Endothelial cell (in vitro differentiated cells): ENCODE data around the gene TEX19. TPM values are rescaled to one million over a fixed set of nuclear protein-coding genes. Genes with fewer than 3 reads are reported as not detected.
A peak's percentile ranks its signal among the peaks of the same experiment; 100 is the strongest.

Source experiments
- DNase-seq: peaks from one replicate; pipeline ENCODE4 v3.0.0; 2021; ENCODE audit warnings: low spot score
- H3K27ac Mint-ChIP-seq: one replicate; pipeline ENCODE4 v1.8.0; 2021; ENCODE audit warnings: mixed read lengths, inconsistent platforms; ENCODE audit not compliant: unreplicated experiment
- H3K27me3 Mint-ChIP-seq: one replicate; pipeline ENCODE4 v1.8.0; 2021; ENCODE audit warnings: mild to moderate bottlenecking, moderate library complexity, mixed read lengths, inconsistent platforms; ENCODE audit not compliant: unreplicated experiment
- H3K36me3 Mint-ChIP-seq: one replicate; pipeline ENCODE4 v1.8.0; 2021; ENCODE audit warnings: mild to moderate bottlenecking, low read depth, mixed read lengths, inconsistent platforms; ENCODE audit not compliant: unreplicated experiment
- H3K4me1 Mint-ChIP-seq: one replicate; pipeline ENCODE4 v1.8.0; 2021; ENCODE audit warnings: mild to moderate bottlenecking, mixed read lengths, inconsistent platforms; ENCODE audit not compliant: unreplicated experiment
- H3K4me3 Mint-ChIP-seq: one replicate; pipeline ENCODE4 v1.8.0; 2021; ENCODE audit warnings: mild to moderate bottlenecking, mixed read lengths, inconsistent platforms; ENCODE audit not compliant: unreplicated experiment
- H3K9me3 Mint-ChIP-seq: one replicate; pipeline ENCODE4 v1.8.0; 2021; ENCODE audit warnings: mixed read lengths, inconsistent platforms; ENCODE audit not compliant: unreplicated experiment
- CTCF ChIP-seq: fragments of 200-600 bp; sonication (generic); IDR thresholded peaks from one replicate; pipeline ENCODE4 v1.5.0; 2021; ENCODE audit warnings: antibody characterized with exemption; ENCODE audit not compliant: unreplicated experiment
- total RNA-seq: library from RNA; stranded (reverse); fragmentation: NEBNext Ultra II Directional; extraction: Animal tissue kit (Norgen Biotek cat#: 25700); gene quantifications from one replicate; pipeline ENCODE4 v1.2.1, GENCODE V29; 2021; ENCODE audit not compliant: unreplicated experiment

The TEX19 gene
- total RNA-seq, 1 donor from 2014 or later: 0.26 TPM

DNA sequence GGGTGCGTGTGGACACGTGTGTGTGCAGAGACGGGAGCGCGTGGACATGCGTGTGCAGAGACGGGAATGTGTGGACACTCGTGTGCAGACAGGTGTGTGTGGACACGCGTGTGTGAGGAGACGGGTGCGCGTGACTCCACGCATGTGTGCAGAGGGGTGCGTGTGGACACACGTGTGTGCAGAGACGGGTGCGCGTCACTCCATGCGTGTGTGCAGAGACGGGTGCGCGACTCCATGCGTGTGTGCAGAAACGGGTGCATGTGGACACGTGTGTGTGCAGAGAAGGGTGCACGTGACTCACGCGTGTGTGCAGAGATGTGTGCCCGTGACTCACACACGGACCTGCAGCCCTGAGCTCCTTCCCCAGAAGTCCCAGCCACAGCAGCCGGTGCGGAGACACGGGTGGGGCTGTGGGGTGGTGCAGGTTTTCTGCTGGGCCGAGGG, 39.4 kb upstream of the TEX19 start:
- H3K9me3 Mint-ChIP-seq: no peaks in the 10 kb centered on the region

DNA sequence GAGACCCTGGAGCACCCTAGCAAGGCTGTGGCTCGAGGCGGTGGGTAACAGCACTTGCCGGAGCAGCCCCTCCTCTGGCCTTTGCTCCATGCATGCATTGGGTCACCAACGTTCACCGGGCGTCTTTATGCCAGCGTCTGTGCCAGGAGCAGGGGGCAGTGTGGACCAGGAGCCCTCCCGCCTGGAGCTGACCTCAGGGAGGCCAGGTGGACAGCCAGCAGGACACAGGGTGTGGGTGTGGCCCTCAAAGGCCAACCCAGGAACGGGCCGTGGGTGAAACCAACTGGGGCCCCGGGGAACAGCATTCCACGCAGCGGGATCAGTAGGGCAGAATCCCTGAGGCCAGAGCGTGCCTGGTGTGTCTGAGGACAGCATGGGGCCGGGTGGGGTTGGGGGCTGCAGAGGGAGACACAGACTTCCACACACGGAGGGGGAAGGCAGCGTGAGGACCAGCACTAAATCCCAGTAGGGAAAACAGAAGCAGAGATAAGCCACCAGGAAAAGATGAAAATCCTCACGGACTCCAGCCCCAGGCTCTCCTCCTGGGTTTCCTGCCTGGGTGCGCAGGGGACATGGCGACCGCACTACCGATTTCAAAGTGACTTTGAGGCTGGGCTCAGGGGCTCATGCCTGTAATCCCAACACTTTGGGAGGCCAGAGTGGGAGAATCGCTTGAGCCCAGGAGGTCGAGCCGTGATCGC, 38.8 kb upstream of the TEX19 start:
- no peaks in the 10 kb centered on the region for H3K9me3 Mint-ChIP-seq
- H3K36me3 Mint-ChIP-seq: no peaks in the 10 kb centered on the region
- H3K27me3 Mint-ChIP-seq: peaks cover 6% of the 10 kb centered on the region
- no peak for DNase-seq
- no peak overlapping the region for H3K4me3 Mint-ChIP-seq
- no peak overlapping the region for H3K27ac Mint-ChIP-seq
- no peak for TF ChIP-seq CTCF
- peaks cover 2% of the 10 kb centered on the region for H3K4me1 Mint-ChIP-seq

More for the DNA sequence above, 39.4 kb upstream of the TEX19 start:
- H3K4me3 Mint-ChIP-seq: no peak overlapping the region
- H3K36me3 Mint-ChIP-seq: no peaks in the 10 kb centered on the region
- TF ChIP-seq CTCF: no peak
- no peak for DNase-seq
- H3K27ac Mint-ChIP-seq: no peak overlapping the region
- peaks cover 5% of the 10 kb centered on the region for H3K27me3 Mint-ChIP-seq
- peaks cover 2% of the 10 kb centered on the region for H3K4me1 Mint-ChIP-seq

- Mint-ChIP-seq H3K27ac (no peak overlapping the region), H3K27me3 (peaks cover 7% of the 10 kb centered on the region), H3K36me3 (no peaks in the 10 kb centered on the region), H3K4me3 (no peak overlapping the region), H3K4me1 (peaks cover 2% of the 10 kb centered on the region), H3K9me3 (no peaks in the 10 kb centered on the region)
- peak; percentile 80 for TF ChIP-seq CTCF
- peak; percentile 66 for DNase-seq
These were observed 37.8 kb upstream of the TEX19 start for GRCh38 chr17:82320956-82321927.

DNA sequence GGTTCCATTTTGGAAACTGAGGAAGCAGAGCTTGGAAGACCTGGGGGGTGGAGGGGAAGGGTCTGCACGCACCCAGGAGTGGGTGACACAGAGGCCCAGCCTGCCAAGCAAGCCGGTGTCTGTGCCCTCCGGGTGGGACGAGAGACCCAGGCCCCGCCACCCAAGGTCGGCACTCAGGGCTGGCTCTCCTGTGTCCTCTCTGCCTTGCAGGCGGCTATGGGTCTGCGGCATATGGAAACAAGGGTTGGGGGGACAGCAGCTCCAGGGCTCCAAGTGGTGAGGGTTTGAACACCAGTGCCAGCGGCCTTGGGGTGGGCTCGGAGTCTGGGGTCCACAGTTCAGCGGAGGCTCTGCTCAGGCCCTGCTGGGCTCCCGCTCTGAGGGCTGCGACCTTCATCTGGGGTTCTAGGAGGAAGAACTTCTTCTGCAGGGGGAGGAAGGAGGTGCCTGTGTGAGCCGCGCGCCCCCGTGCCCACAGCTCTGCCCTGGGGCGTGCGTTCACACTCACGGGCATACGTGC, 37.0 kb upstream of the TEX19 start:
- peaks cover 7% of the 10 kb centered on the region for H3K27me3 Mint-ChIP-seq
- H3K9me3 Mint-ChIP-seq: no peaks in the 10 kb centered on the region
- H3K36me3 Mint-ChIP-seq: no peaks in the 10 kb centered on the region
- H3K4me1 Mint-ChIP-seq: peaks cover 2% of the 10 kb centered on the region
- TF ChIP-seq CTCF: no peak
- no peak overlapping the region for H3K27ac Mint-ChIP-seq
- no peak overlapping the region for H3K4me3 Mint-ChIP-seq
- no peak for DNase-seq
